Panc1 (cell line): ENCODE data around the gene EIF4E2. TPM values are rescaled to one million over a fixed set of nuclear protein-coding genes. Genes with fewer than 3 reads are reported as not detected.
A peak's percentile ranks its signal among the peaks of the same experiment; 100 is the strongest.

Source experiments
- ATAC-seq: fragments of 200-7000 bp; cut with Tn5 transposase; 2 replicates; pipeline ENCODE4 v1.9.1; 2020; ENCODE audit warnings: mild to moderate bottlenecking, moderate library complexity
- BruUV-seq: library from RNA; stranded (reverse); fragments of 400-500 nt; replicated peaks from 2 replicates; lab custom pipeline; 2021; lab: Mats Ljungman, UMichigan
- CTCF ChIA-PET: fragments of 300-600 bp; sonication (Branson Sonifier 250); formaldehyde crosslinking; loops from one replicate; lab custom pipeline; 2022; ENCODE audit warnings: antibody characterized with exemption; lab: Charles Lee
- POLR2A ChIA-PET: fragments of 300-600 bp; sonication (Branson Sonifier 250); formaldehyde crosslinking; loops from one replicate; lab custom pipeline; 2022; ENCODE audit warnings: antibody characterized with exemption; lab: Charles Lee
- DNase-seq: peaks from one replicate; pipeline ENCODE4 v3.0.0-alpha.2; 2010; ENCODE audit warnings: low read depth, low spot score
- H3K27ac ChIP-seq: 2 replicates; pipeline ENCODE4 v1.5.1; 2011; ENCODE audit warnings: mild to moderate bottlenecking, low read length, inconsistent platforms
- H3K27me3 ChIP-seq: fragments of 200-500 bp; sonication (Bioruptor generic); 2 replicates; pipeline ENCODE4 v1.6.0; 2014; ENCODE audit warnings: low read length, inconsistent platforms; ENCODE audit not compliant: control insufficient read depth, insufficient read depth
- H3K36me3 ChIP-seq: fragments of 200-500 bp; sonication (Bioruptor generic); 2 replicates; pipeline ENCODE4 v1.5.1; 2014; ENCODE audit warnings: inconsistent platforms, mild to moderate bottlenecking, low read length, moderate library complexity; ENCODE audit not compliant: control insufficient read depth, insufficient read depth
- H3K4me1 ChIP-seq: 2 replicates; pipeline ENCODE4 v1.5.1; 2011; ENCODE audit warnings: inconsistent platforms, mild to moderate bottlenecking, low read length, moderate library complexity; ENCODE audit not compliant: control insufficient read depth, insufficient read depth
- H3K4me3 ChIP-seq, 2 experiments: 2 replicates each; pipeline ENCODE4 v1.5.1; 2011 to 2012; ENCODE audit warnings: low read depth in 2 of 2, low read length in 2 of 2, mild to moderate bottlenecking in 2 of 2, inconsistent platforms in 1 of 2, moderate library complexity in 1 of 2
- H3K9me3 ChIP-seq: fragments of 200-500 bp; sonication (Bioruptor generic); 2 replicates; pipeline ENCODE4 v1.5.1; 2014; ENCODE audit warnings: low read depth, mild to moderate bottlenecking, inconsistent platforms, low read length, moderate library complexity; ENCODE audit not compliant: control insufficient read depth, insufficient read depth
- CTCF ChIP-seq: fragments of 450-650 bp; IDR thresholded peaks from 2 replicates; pipeline ENCODE4 v1.5.1; 2017; ENCODE audit warnings: mild to moderate bottlenecking
- POLR2AphosphoS5 ChIP-seq: IDR thresholded peaks from 2 replicates; pipeline ENCODE4 v1.6.1; 2012; ENCODE audit warnings: mild to moderate bottlenecking, low read depth, low read length, moderate library complexity
- REST ChIP-seq, 2 experiments: IDR thresholded peaks; 2 replicates each; pipeline ENCODE4 v1.6.1; 2011 to 2012; ENCODE audit warnings: low read depth in 2 of 2, control low read depth in 1 of 2, low read length in 1 of 2, mild to moderate bottlenecking in 1 of 2, moderate library complexity in 1 of 2; ENCODE audit not compliant: insufficient read depth in 1 of 2
- SIN3A ChIP-seq: IDR thresholded peaks from 2 replicates; pipeline ENCODE4 v1.6.1; 2012; ENCODE audit warnings: low read depth, mild to moderate bottlenecking, low read length, moderate library complexity, borderline replicate concordance; ENCODE audit not compliant: insufficient read depth
- TCF7L2 ChIP-seq: IDR thresholded peaks from 2 replicates; pipeline ENCODE4 v1.6.1; 2011; ENCODE audit warnings: mild to moderate bottlenecking, low read depth, low read length, inconsistent platforms
- in situ Hi-C: cut with HindIII; loops from 2 replicates; pipeline ENCODE4 v1.10.0; 2016; ENCODE audit warnings: low sequenced_read_pairs, low pct_unique_long_range_greater_than_20kb
- intact Hi-C: fragments of 100-400 bp; cut with micrococcal nuclease; formaldehyde crosslinking; loops from one replicate; pipeline ENCODE4 v1.10.0; 2022; ENCODE audit not compliant: unreplicated experiment
- total RNA-seq: library from RNA; stranded (reverse); gene quantifications from one replicate; pipeline ENCODE4 v1.2.1, GENCODE V29; 2021; ENCODE audit not compliant: unreplicated experiment

EIF4E2 gene
- total RNA-seq, 1 experiment from 2014 or later: 84.0 TPM

GRCh38 chr2:232567721-232568120 is 17.2 kb downstream of the EIF4E2 start:
- ChIA-PET CTCF (no interaction called here), POLR2A (interaction anchor here (0.6 kb wide), 1 partner anchor 87 kb away, joined by 14 read pairs; no protein-coding TSS in a partner anchor)
- H3K9me3 ChIP-seq: no peaks in the 10 kb centered on the region
- H3K4me1 ChIP-seq: no peaks in the 10 kb centered on the region
- no peak for TF ChIP-seq TCF7L2
- no peak for TF ChIP-seq CTCF
- TF ChIP-seq SIN3A: no peak
- no peak for TF ChIP-seq REST (IDR thresholded peaks at IDR 0.05; ENCODE audit: insufficient read depth in 1 of 2, low read depth in 2 of 2, low read length in 1 of 2)
- peaks cover 32% of the 10 kb centered on the region for H3K36me3 ChIP-seq
- in situ Hi-C loops: no loop called here
- DNase-seq (no peak), ATAC-seq (peak; percentile 43; the same call in 1 of the 2 replicates)
- no TSS peak for BruUV-seq
- intact Hi-C loops: no loop called here
- no peak overlapping the region for H3K4me3 ChIP-seq
- H3K27ac ChIP-seq: no peak overlapping the region
- no peaks in the 10 kb centered on the region for H3K27me3 ChIP-seq

- Histone ChIP-seq H3K4me1 (no peaks in the 10 kb centered on the region), H3K9me3 (no peaks in the 10 kb centered on the region), H3K4me3 (no peak overlapping the region), H3K27me3 (no peaks in the 10 kb centered on the region), H3K27ac (no peak overlapping the region), H3K36me3 (peaks cover 32% of the 10 kb centered on the region)
- in situ Hi-C loops (no loop called here), intact Hi-C loops (no loop called here)
- ChIA-PET POLR2A (no interaction called here), CTCF (no interaction called here)
- BruUV-seq: no TSS peak
- TF ChIP-seq REST (IDR thresholded peaks at IDR 0.05; ENCODE audit: insufficient read depth in 1 of 2, low read depth in 2 of 2, low read length in 1 of 2) (no peak), CTCF (no peak), TCF7L2 (no peak), SIN3A (no peak), POLR2AphosphoS5 (no peak)
- DNase-seq (peak; percentile 15), ATAC-seq (peak; percentile 63)
Measured at GRCh38 chr2:232568161-232568560, 17.7 kb downstream of the EIF4E2 start.
